Osteocyte (in vitro differentiated cells): ENCODE measurements around the gene TCF19. TPM values are rescaled to one million over a fixed set of nuclear protein-coding genes. Genes with fewer than 3 reads are reported as not detected.

ENCODE experiments used
- DNase-seq: peaks from one replicate; pipeline ENCODE4 v3.0.0; 2021; ENCODE audit warnings: mixed read lengths; ENCODE audit not compliant: unreplicated experiment; ENCODE audit errors: extremely low spot score
- H3K27ac Mint-ChIP-seq: one replicate; pipeline ENCODE4 v1.8.0; 2021; ENCODE audit warnings: mild to moderate bottlenecking, mixed read lengths; ENCODE audit not compliant: unreplicated experiment
- H3K27me3 Mint-ChIP-seq: one replicate; pipeline ENCODE4 v1.8.0; 2021; ENCODE audit warnings: mixed read lengths; ENCODE audit not compliant: unreplicated experiment
- H3K36me3 Mint-ChIP-seq: one replicate; pipeline ENCODE4 v1.8.0; 2021; ENCODE audit warnings: mixed read lengths; ENCODE audit not compliant: unreplicated experiment
- H3K4me1 Mint-ChIP-seq: one replicate; pipeline ENCODE4 v1.8.0; 2021; ENCODE audit warnings: mixed read lengths; ENCODE audit not compliant: unreplicated experiment
- H3K4me3 Mint-ChIP-seq: one replicate; pipeline ENCODE4 v1.8.0; 2021; ENCODE audit warnings: mild to moderate bottlenecking, moderate library complexity, mixed read lengths; ENCODE audit not compliant: unreplicated experiment
- H3K9me3 Mint-ChIP-seq: one replicate; pipeline ENCODE4 v1.8.0; 2021; ENCODE audit warnings: mixed read lengths; ENCODE audit not compliant: unreplicated experiment
- CTCF ChIP-seq: fragments of 200-600 bp; sonication (generic); IDR thresholded peaks from 2 replicates; pipeline ENCODE4 v1.5.0; 2021; ENCODE audit warnings: antibody characterized with exemption, mild to moderate bottlenecking, moderate library complexity
- total RNA-seq: library from RNA; stranded (reverse); gene quantifications from 2 replicates; pipeline ENCODE4 v1.2.1, GENCODE V29; 2021

TCF19 gene
- total RNA-seq, 1 donor from 2014 or later = 8.8 TPM

- Mint-ChIP-seq H3K4me1 (peaks cover 12% of the 10 kb centered on the region), H3K27ac (no peak overlapping the region), H3K9me3 (no peaks in the 10 kb centered on the region), H3K4me3 (no peak overlapping the region), H3K27me3 (no peaks in the 10 kb centered on the region), H3K36me3 (no peaks in the 10 kb centered on the region)
- no peak for TF ChIP-seq CTCF
- no peak for DNase-seq
These were observed 22.7 kb upstream of the TCF19 start for GRCh38 chr6:31135710-31136109.

DNA sequence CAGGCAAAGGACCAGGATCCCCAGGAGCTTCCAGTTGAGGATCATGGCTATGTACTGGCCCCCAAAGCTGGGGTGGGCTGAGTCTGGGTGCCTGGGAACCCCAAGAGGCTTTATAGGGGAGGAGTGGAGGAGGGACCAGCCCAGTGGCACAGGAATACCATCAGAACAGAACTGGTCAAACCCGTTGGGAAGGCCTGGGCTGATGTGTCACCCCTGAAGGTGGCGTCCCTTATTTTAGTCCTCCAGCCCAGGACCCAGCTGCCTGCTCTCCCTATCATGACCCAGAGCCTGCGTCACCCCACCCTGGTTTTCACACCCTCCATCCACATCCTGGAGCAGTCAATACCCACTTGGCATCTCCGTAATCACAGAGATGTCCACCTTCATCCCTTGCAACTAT, 19.4 kb upstream of the TCF19 start, which contains the start of gene PSORS1C2:
Gene PSORS1C2 (minus strand): TSS at position 85 of the 400 bp plus-strand sequence. CDS start 40 bp downstream, at position 45.
- no peak for DNase-seq
- Mint-ChIP-seq H3K4me1 (peaks cover 30% of the 10 kb centered on the region), H3K27me3 (no peaks in the 10 kb centered on the region), H3K4me3 (no peak within 1 kb of the TSS), H3K9me3 (no peaks in the 10 kb centered on the region), H3K36me3 (peaks cover 2% of the 10 kb centered on the region), H3K27ac (no peak within 1 kb of the TSS)
- no peak for TF ChIP-seq CTCF

DNA sequence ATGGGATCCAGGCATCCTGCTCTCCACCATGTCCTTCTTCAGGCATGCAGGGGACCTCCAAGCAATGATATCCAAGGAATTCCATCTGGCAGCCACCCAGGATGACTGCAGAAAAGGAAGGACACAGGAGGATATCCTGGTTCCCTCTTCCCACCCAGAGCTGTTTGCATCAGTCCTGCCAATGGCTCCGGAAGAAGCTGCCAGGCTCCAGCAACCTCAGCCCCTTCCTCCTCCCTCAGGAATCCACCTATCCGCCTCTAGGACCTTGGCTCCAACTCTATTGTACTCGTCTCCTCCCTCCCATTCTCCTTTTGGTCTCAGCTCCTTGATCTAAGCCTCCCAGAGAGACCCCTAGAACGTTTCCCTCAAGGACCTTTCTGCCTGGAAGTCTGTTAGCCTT, 18.8 kb upstream of the TCF19 start:
- H3K4me3 Mint-ChIP-seq = no peak overlapping the region
- no peak for DNase-seq
- no peaks in the 10 kb centered on the region for H3K27me3 Mint-ChIP-seq
- no peaks in the 10 kb centered on the region for H3K9me3 Mint-ChIP-seq
- H3K4me1 Mint-ChIP-seq = peaks cover 30% of the 10 kb centered on the region
- no peak overlapping the region for H3K27ac Mint-ChIP-seq
- peaks cover 2% of the 10 kb centered on the region for H3K36me3 Mint-ChIP-seq
- no peak for TF ChIP-seq CTCF

- no peak for TF ChIP-seq CTCF
- Mint-ChIP-seq H3K4me1 (peaks cover 30% of the 10 kb centered on the region), H3K4me3 (no peak overlapping the region), H3K36me3 (peaks cover 8% of the 10 kb centered on the region), H3K27me3 (no peaks in the 10 kb centered on the region), H3K9me3 (no peaks in the 10 kb centered on the region), H3K27ac (no peak overlapping the region)
- DNase-seq = no peak
These were observed 17.7 kb upstream of the TCF19 start for GRCh38 chr6:31140643-31141042.

- TF ChIP-seq CTCF = no peak
- no peak for DNase-seq
- H3K27me3 Mint-ChIP-seq = no peaks in the 10 kb centered on the region
- H3K4me1 Mint-ChIP-seq = peaks cover 30% of the 10 kb centered on the region
- peaks cover 8% of the 10 kb centered on the region for H3K36me3 Mint-ChIP-seq
- no peaks in the 10 kb centered on the region for H3K9me3 Mint-ChIP-seq
- peak overlapping the region; percentile 49 for H3K27ac Mint-ChIP-seq
- H3K4me3 Mint-ChIP-seq = no peak overlapping the region
These were observed 16.0 kb upstream of the TCF19 start for GRCh38 chr6:31142361-31142761.
